ENCODE results near the gene MLF1. TPM values are rescaled to one million over a fixed set of nuclear protein-coding genes. Genes with fewer than 3 reads are reported as not detected.

MLF1 gene
- total RNA-seq (2012; rRNA removed), result 5.2 and 7.5 TPM in 2 replicates
- 3.8 and 4.7 TPM in 2 replicates for polyA plus RNA-seq (2012; rRNA removed)
- 1.6 and 1.7 TPM in 2 replicates for polyA plus RNA-seq (2012; cell fraction: cytosol; rRNA removed)
- 0.29 and 2.5 TPM in 2 replicates for polyA plus RNA-seq (2012; cell fraction: nucleus; rRNA removed; ENCODE audit: low replicate concordance)
- percentile 40 among the genes with signal in this experiment for Bru-seq, nascent RNA
- BruChase-seq, experiment 1, labeled RNA remaining after a 6-hour chase, result percentile 42 among the genes with signal in this experiment
- BruChase-seq, experiment 2, labeled RNA remaining after a 2-hour chase, result percentile 42 among the genes with signal in this experiment
- long read RNA-seq, transcript MLF1-201 (7 exons, 2,203 nt), result major isoform, 7 of 13 reads
- long read RNA-seq, transcript MLF1-202 (7 exons, 2,222 nt), result minor isoform, 6 of 13 reads
- long read RNA-seq, partial matches to known transcripts, result 0 of 13 reads
- long read RNA-seq, other reads (novel, unspliced or antisense), result 0 of 13 reads

DNA sequence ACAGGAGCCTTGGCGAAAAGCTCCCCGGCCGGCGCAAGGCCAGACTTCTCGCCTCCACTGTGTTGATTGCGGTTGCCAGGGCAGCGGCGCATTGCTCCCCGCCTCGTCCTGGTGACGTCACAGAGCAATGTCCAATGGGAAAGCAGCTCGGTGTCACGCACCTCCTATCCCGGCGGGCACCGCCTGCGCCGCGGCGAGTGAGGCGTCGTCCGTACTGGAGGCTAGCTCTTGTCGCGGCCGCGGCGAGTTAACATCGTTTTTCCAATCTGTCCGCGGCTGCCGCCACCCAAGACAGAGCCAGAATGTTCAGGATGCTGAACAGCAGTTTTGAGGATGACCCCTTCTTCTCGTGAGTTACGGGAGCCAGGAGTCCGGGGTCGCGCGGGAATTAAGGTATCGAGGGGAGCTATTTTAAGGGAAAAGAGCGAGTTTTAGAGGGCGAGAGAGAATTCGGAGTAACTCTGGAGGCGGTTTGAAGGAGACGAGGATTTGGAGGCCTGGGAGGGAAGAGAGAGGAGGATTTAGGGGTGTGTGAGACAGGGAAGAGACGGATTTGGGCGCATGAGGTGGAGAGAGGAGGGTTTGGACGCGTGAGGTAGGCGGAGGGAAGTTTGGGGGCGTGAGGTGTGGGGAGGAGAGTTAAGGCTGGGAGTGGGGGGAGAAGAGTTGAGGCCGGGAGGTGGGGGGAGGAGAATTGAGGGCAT lies at the start of gene MLF1:
Gene MLF1, plus strand, starts transcription at position 196 of the 704 bp plus-strand sequence. Its CDS starts 107 bp downstream, at position 303.
- in situ Hi-C loops (cut with MboI; ENCODE audit: low sequenced_read_pairs), result no loop called here
- Histone ChIP-seq H4K8ac (ENCODE audit: low read depth in 2 of 2, low read length in 2 of 2) (peak within 1 kb of the TSS; percentile 18 to 73; a peak in 2 of 4 replicates), H3K79me1 (ENCODE audit: low read depth in 1 of 2, low read length in 2 of 2) (no peaks in the 10 kb centered on the region), H3K27me3 (ENCODE audit: control insufficient read depth, insufficient read depth, low read length) (no peaks in the 10 kb centered on the region), H2AK9ac (replicated peaks; ENCODE audit: low read depth, low read length, poor library complexity) (peak within 1 kb of the TSS; percentile 30), H2AK5ac (ENCODE audit: low read depth, low read length) (0 out of 2 replicates have a peak within 1 kb of the TSS, but pooled peaks have one; percentile 12), H2BK20ac (ENCODE audit: low read depth, low read length) (no peak within 1 kb of the TSS), H3K4ac (ENCODE audit: low read depth, low read length) (peak within 1 kb of the TSS; percentile 49; the same call in 1 of the 2 replicates), H3K36me3 (ENCODE audit: control insufficient read depth, insufficient read depth, low read length) (no peaks in the 10 kb centered on the region), H3K14ac (replicated peaks; ENCODE audit: low read depth, low read length) (peak within 1 kb of the TSS; percentile 80; the same call in 1 of the 2 replicates), H4K91ac (ENCODE audit: insufficient read depth, low read depth, low read length) (no peak within 1 kb of the TSS), H3K4me3 (ENCODE audit: insufficient read depth, low read depth, low read length) (peak within 1 kb of the TSS; percentile 52), H2AFZ (replicated peaks; ENCODE audit: low read length, poor library complexity) (peak within 1 kb of the TSS; percentile 96), H3K23ac (ENCODE audit: low read depth, low read length) (0 out of 2 replicates have a peak within 1 kb of the TSS, but pooled peaks have one; percentile 48), H3K4me1 (ENCODE audit: control insufficient read depth, insufficient read depth, low read length) (no peaks in the 10 kb centered on the region), H2BK5ac (ENCODE audit: low read depth, low read length, poor library complexity, severe bottlenecking) (no peak within 1 kb of the TSS), H3K4me2 (ENCODE audit: low read depth, low read length) (peak within 1 kb of the TSS; percentile 87), H4K20me1 (ENCODE audit: insufficient read depth, low read length) (no peaks in the 10 kb centered on the region), H3K27ac (ENCODE audit: insufficient read depth, low read length) (0 out of 2 replicates have a peak within 1 kb of the TSS, but pooled peaks have one; percentile 1), H3K18ac (ENCODE audit: low read depth, low read length) (no peak within 1 kb of the TSS), H2BK120ac (ENCODE audit: low read depth, low read length) (no peak within 1 kb of the TSS), H3K9me3 (ENCODE audit: control insufficient read depth, insufficient read depth, low read length) (no peaks in the 10 kb centered on the region), H4K5ac (ENCODE audit: low read depth, low read length) (no peak within 1 kb of the TSS), H3K56ac (ENCODE audit: extremely low read depth, insufficient read depth, low read length) (peak within 1 kb of the TSS; percentile 27; the same call in 1 of the 2 replicates), H3K9me1 (ENCODE audit: insufficient read depth, low read length) (0 out of 2 replicates have a peak, but pooled peaks cover 2% of the 10 kb centered on the region), H2BK15ac (ENCODE audit: low read depth, low read length) (no peak within 1 kb of the TSS), H3K9ac (ENCODE audit: low read depth, low read length) (peak within 1 kb of the TSS; percentile 33)
- ATAC-seq (ENCODE audit: low read depth) (peak; percentile 100), DNase-seq (peak; percentile 93)
- 1% methylated on average over 41 of the region's 51 CpGs; no CpG with 5 or more reads in 1 of the 2 experiments for WGBS, 2 experiments (ENCODE audit: extremely low coverage in 2 of 2, insufficient read length in 1 of 2)
- ChIA-PET POLR2A (ENCODE audit: unreplicated experiment) (no interaction called here), CTCF (interaction anchor here (0.6 kb wide), 2 partner anchors 8 to 9 kb away, joined by 3 read pairs; no protein-coding TSS in a partner anchor)
- no TSS peak for BruUV-seq (replicated peaks)
- intact Hi-C loops (cut with micrococcal nuclease), result loop anchor here (1.0 to 5.0 kb wide), 2 partner anchors 63 to 71 kb away; partner anchors contain the start of gene GFM1
- dilution Hi-C loops (cut with HindIII; ENCODE audit: low sequenced_read_pairs, unreplicated experiment), result no loop called here
- no peak for TF ChIP-seq RCOR1 (IDR thresholded peaks at IDR 0.05; ENCODE audit: insufficient replicate concordance, low read length)
- TF ChIP-seq BHLHE40 (IDR thresholded peaks at IDR 0.05; ENCODE audit: low read depth, low read length), result no peak
- TF ChIP-seq POLR2A (IDR thresholded peaks at IDR 0.05; ENCODE audit: low read depth, low read length), result peak; percentile 95
- peak; percentile 41; the same call in 1 of the 2 replicates for TF ChIP-seq CEBPB (IDR thresholded peaks at IDR 0.05; ENCODE audit: low read depth, low read length)
- no peak for TF ChIP-seq ELK1 (IDR thresholded peaks at IDR 0.05; ENCODE audit: borderline replicate concordance, low read depth, low read length)
- TF ChIP-seq CHD1 (IDR thresholded peaks at IDR 0.05; ENCODE audit: low read depth, low read length), result no peak
- TF ChIP-seq MXI1 (IDR thresholded peaks at IDR 0.05; ENCODE audit: borderline replicate concordance, low read depth, low read length), result peak; percentile 38; the same call in 1 of the 2 replicates
- TF ChIP-seq NFE2L2 (IDR thresholded peaks at IDR 0.05; ENCODE audit: low read depth, low read length), result no peak
- TF ChIP-seq, protein P1, sequence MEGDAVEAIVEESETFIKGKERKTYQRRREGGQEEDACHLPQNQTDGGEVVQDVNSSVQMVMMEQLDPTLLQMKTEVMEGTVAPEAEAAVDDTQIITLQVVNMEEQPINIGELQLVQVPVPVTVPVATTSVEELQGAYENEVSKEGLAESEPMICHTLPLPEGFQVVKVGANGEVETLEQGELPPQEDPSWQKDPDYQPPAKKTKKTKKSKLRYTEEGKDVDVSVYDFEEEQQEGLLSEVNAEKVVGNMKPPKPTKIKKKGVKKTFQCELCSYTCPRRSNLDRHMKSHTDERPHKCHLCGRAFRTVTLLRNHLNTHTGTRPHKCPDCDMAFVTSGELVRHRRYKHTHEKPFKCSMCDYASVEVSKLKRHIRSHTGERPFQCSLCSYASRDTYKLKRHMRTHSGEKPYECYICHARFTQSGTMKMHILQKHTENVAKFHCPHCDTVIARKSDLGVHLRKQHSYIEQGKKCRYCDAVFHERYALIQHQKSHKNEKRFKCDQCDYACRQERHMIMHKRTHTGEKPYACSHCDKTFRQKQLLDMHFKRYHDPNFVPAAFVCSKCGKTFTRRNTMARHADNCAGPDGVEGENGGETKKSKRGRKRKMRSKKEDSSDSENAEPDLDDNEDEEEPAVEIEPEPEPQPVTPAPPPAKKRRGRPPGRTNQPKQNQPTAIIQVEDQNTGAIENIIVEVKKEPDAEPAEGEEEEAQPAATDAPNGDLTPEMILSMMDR (conservative IDR thresholded peaks at IDR 0.05; ENCODE audit: low read depth, low read length), result no peak
- TF ChIP-seq MAZ (IDR thresholded peaks at IDR 0.05; ENCODE audit: borderline replicate concordance, low read depth, low read length), result peak; percentile 88; the same call in 1 of the 2 replicates
- TF ChIP-seq FOS (IDR thresholded peaks at IDR 0.05; ENCODE audit: low read depth, low read length), result peak; percentile 11; the same call in 1 of the 2 replicates
- no peak for TF ChIP-seq MAFK (IDR thresholded peaks at IDR 0.05; ENCODE audit: low read depth, low read length)
- TF ChIP-seq SMC3 (IDR thresholded peaks at IDR 0.05; ENCODE audit: low read depth, low read length), result no peak
